Mucosa of descending colon (tissue), 3 donors: ENCODE data around the gene ZIM2. TPM values are rescaled to one million over a fixed set of nuclear protein-coding genes. Genes with fewer than 3 reads are reported as not detected.
"Not testable (repeated sequence)": the region's sequence is repeated elsewhere in the genome, so short reads cannot be mapped to it uniquely, and the experiment has no call there.

ENCODE experiments used
- ATAC-seq: fragments of 200-7000 bp; cut with Tn5 transposase; one replicate; pipeline ENCODE4 v1.9.1; 2020; ENCODE audit warnings: mild to moderate bottlenecking, moderate library complexity
- DNase-seq, 3 donors: peaks; one replicate each; pipeline ENCODE4 v3.0.0-alpha.2; 2020
- H3K36me3 ChIP-seq: fragments of 200-600 bp; one replicate; pipeline ENCODE4 v1.8.0; 2021; ENCODE audit warnings: low read depth, mild to moderate bottlenecking
- H3K4me1 ChIP-seq: fragments of 200-600 bp; one replicate; pipeline ENCODE4 v1.8.0; 2021; ENCODE audit warnings: low read depth, mild to moderate bottlenecking
- H3K4me3 ChIP-seq: fragments of 200-600 bp; one replicate; pipeline ENCODE4 v1.8.0; 2021; ENCODE audit warnings: mild to moderate bottlenecking
- H3K9me3 ChIP-seq: fragments of 200-600 bp; one replicate; pipeline ENCODE4 v1.8.0; 2021; ENCODE audit warnings: mild to moderate bottlenecking
- CTCF ChIP-seq: fragments of 200-600 bp; IDR thresholded peaks from one replicate; pipeline ENCODE4 v1.8.0; 2022; ENCODE audit warnings: antibody characterized with exemption, mild to moderate bottlenecking
- intact Hi-C, 2 donors: fragments of 100-400 bp; cut with DNase I in 1 of 2; cut with micrococcal nuclease in 1 of 2; formaldehyde crosslinking; loops; one replicate each; pipeline versions ENCODE4 v1.11.0 to v1.11.1; 2022; cut with DNase I, micrococcal nuclease
- total RNA-seq, 3 donors: library from RNA; stranded (reverse); fragmentation: NEBNext Ultra II Directional in 2 of 3; extraction: Animal tissue kit (Norgen Biotek cat#: 25700) in 2 of 3; gene quantifications; one replicate each; pipeline versions ENCODE4 v1.2.1 to v1.2.4, GENCODE V29; 2021 to 2023
- donor health status: DM: no; HTN: no; CAD: no; lungs with moderate emphysema.
- donor health status: DM: no; HTN: no; CAD: no.
- donor health status: DM: no; HTN: yes; CAD: no.

ZIM2 gene
- total RNA-seq, 3 donors from 2014 or later: 0.29 to 0.66 TPM; not detected in 1

DNA sequence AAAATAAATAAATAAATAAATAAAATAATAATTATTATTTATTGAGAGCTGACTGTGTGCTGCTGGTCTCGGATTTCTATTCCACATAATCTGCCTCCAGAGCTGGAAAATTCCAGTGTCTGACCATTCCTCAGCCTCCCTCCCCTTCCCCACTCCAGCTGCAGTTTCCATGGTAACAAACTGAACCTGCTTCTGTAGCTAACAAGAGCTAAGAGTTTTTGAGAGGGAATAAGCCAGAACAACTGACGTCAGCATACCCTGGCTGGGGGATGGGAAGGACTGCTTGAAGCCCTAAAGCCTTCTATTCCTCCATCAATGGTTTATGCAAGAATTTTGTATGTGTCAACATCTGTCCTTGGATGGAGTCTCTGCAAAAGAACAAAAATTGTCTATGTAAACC, 26.0 kb upstream of the ZIM2 start:
- intact Hi-C loops: no loop called here
- Histone ChIP-seq H3K9me3 (peaks cover 70% of the 10 kb centered on the region), H3K36me3 (no peaks in the 10 kb centered on the region), H3K4me3 (no peak overlapping the region), H3K4me1 (no peaks in the 10 kb centered on the region)
- DNase-seq (no peak), ATAC-seq (no peak)
- no peak for TF ChIP-seq CTCF

GRCh38 chr19:56864443-56865125, 24.1 kb upstream of the ZIM2 start:
- TF ChIP-seq CTCF: no peak
- no peaks in the 10 kb centered on the region for H3K36me3 ChIP-seq
- no peak for DNase-seq
- no peaks in the 10 kb centered on the region for H3K4me1 ChIP-seq
- no peak overlapping the region for H3K4me3 ChIP-seq
- peaks cover 75% of the 10 kb centered on the region for H3K9me3 ChIP-seq
- no peak for ATAC-seq
- intact Hi-C loops: no loop called here

DNA sequence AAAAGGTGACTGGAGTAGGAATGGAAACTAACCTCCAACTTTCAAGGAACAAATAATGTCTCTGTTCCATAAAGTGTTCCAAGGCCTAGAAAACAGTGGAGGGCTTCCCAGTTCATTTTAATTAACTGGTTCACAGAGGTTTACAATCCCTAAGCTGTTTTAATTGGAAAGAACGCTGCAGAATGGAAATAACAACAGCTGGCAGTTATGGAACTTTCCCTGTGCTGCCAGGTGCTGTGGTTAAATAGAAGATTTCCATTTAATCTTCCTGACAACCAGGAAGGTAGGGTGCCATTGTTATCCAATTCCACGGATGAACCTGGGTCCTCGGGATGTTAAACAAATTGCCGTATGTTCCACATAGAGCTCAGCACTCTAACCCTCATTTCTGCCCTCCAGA, 22.2 kb upstream of the ZIM2 start:
- H3K9me3 ChIP-seq: peaks cover 61% of the 10 kb centered on the region
- intact Hi-C loops: no loop called here
- H3K4me1 ChIP-seq: no peaks in the 10 kb centered on the region
- no peaks in the 10 kb centered on the region for H3K36me3 ChIP-seq
- TF ChIP-seq CTCF: no peak
- no peak overlapping the region for H3K4me3 ChIP-seq
- ATAC-seq: no peak
- DNase-seq: no peak

GRCh38 chr19:56860409-56860808, 19.9 kb upstream of the ZIM2 start:
- intact Hi-C loops: not testable (repeated sequence)

GRCh38 chr19:56858026-56858425, 17.5 kb upstream of the ZIM2 start:
- Histone ChIP-seq H3K36me3 (no peaks in the 10 kb centered on the region), H3K4me1 (no peaks in the 10 kb centered on the region), H3K9me3 (peaks cover 67% of the 10 kb centered on the region), H3K4me3 (no peak overlapping the region)
- ATAC-seq: no peak
- DNase-seq: no peak
- intact Hi-C loops: no loop called here
- no peak for TF ChIP-seq CTCF

More at GRCh38 chr19:56860409-56860808, 19.9 kb upstream of the ZIM2 start:
- peaks cover 66% of the 10 kb centered on the region for H3K9me3 ChIP-seq
- not testable (repeated sequence) for H3K4me1 ChIP-seq, ATAC-seq, DNase-seq, H3K36me3 ChIP-seq, H3K4me3 ChIP-seq

DNA sequence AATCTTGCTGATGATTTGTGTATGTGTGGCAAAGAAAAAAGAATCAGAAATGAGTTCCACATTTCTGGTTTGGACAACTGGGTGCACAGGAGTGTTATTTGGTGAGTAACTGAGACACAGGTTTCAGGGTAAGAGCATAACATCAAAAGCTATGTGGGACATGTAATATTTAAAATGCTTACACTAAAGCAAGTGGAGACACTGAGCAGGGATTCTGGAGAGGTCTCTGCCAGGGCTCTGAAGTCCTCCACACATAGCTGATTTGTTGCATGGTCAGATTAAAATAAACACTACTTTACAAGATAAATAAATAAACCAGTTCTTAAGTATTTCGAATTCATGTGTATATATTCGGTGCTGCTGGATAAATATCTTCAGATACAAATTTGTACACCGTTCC, 16.3 kb upstream of the ZIM2 start:
- peaks cover 62% of the 10 kb centered on the region for H3K9me3 ChIP-seq
- H3K4me1 ChIP-seq: no peaks in the 10 kb centered on the region
- no peaks in the 10 kb centered on the region for H3K36me3 ChIP-seq
- intact Hi-C loops: no loop called here
- DNase-seq (no peak), ATAC-seq (no peak)
- no peak for TF ChIP-seq CTCF
- H3K4me3 ChIP-seq: no peak overlapping the region

DNA sequence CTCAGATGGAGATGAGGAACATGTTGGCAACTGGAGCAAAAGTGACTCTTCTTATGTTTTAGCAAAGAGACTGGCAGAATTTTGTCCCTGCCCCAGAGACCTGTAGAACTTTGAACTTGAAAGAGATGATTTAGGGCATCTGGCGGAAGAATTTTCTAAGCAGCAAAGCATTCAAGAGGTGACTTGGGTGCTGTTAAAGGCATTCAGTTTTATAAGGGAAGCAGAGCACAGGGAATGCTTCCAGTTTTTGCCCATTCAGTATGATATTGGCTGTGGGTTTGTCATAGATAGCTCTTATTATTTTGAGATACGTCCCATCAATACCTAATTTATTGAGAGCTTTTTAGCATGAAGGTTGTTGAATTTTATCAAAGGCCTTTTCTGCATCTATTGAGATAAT, 11.8 kb upstream of the ZIM2 start:
- H3K4me1 ChIP-seq, ATAC-seq, H3K36me3 ChIP-seq, intact Hi-C loops, DNase-seq, H3K4me3 ChIP-seq: not testable (repeated sequence)
- peaks cover 52% of the 10 kb centered on the region for H3K9me3 ChIP-seq
